ENCODE results near the gene KRTAP9-2. TPM values are rescaled to one million over a fixed set of nuclear protein-coding genes. Genes with fewer than 3 reads are reported as not detected.
"Not testable (repeated sequence)": the region's sequence is repeated elsewhere in the genome, so short reads cannot be mapped to it uniquely, and the experiment has no call there.

The KRTAP9-2 gene
- total RNA-seq, 1 donor from 2014 or later: not detected

DNA sequence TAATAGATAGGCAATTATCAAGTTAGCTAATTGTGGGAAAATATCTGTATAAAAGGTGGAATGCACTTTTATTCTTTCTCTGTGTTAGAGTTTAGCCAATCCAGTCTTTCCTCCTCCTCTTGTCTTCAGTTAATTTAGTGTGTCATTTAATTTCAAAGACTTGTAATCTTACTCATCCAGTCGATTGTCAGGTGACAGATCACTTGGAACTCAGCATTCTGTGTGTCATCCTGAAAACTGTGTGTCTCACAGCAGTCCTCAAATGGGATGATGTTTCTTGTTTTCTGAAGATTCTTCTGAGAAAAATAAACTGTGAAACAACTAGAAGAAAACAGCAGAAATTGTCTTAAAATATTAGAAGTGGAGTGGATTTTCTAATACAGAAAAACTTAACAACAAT is 41.4 kb upstream of the KRTAP9-2 start:
- Mint-ChIP-seq H3K4me1 (peaks cover 2% of the 10 kb centered on the region), H3K27ac (no peak overlapping the region), H3K36me3 (no peaks in the 10 kb centered on the region), H3K4me3 (no peak overlapping the region), H3K27me3 (ENCODE audit: low read depth) (peaks cover 5% of the 10 kb centered on the region), H3K9me3 (peaks cover 4% of the 10 kb centered on the region)
- TF ChIP-seq, protein P1, sequence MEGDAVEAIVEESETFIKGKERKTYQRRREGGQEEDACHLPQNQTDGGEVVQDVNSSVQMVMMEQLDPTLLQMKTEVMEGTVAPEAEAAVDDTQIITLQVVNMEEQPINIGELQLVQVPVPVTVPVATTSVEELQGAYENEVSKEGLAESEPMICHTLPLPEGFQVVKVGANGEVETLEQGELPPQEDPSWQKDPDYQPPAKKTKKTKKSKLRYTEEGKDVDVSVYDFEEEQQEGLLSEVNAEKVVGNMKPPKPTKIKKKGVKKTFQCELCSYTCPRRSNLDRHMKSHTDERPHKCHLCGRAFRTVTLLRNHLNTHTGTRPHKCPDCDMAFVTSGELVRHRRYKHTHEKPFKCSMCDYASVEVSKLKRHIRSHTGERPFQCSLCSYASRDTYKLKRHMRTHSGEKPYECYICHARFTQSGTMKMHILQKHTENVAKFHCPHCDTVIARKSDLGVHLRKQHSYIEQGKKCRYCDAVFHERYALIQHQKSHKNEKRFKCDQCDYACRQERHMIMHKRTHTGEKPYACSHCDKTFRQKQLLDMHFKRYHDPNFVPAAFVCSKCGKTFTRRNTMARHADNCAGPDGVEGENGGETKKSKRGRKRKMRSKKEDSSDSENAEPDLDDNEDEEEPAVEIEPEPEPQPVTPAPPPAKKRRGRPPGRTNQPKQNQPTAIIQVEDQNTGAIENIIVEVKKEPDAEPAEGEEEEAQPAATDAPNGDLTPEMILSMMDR (IDR thresholded peaks at IDR 0.05; ENCODE audit: unreplicated experiment): no peak
- no peak for DNase-seq (ENCODE audit: low spot score in 2 of 2, unreplicated experiment in 2 of 2)

DNA sequence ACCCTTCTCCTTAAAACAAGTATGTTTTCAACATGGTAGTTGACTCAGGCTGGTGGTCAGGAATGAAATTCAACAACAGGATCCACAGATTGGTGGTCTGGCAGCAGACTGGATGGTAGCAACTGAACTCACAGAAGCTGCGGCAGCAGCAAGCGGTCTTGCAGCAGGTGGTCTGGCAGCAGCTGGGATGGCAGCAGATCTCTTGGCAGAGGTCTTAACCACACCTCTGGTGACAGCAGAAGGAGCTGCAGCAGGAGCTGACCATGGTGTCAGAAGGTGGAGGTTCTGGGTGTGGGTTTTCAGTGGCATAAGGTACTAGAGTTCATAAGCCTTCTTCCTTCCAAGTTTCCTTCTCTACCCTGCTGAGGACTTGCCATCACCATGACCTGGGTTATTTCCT is 39.6 kb upstream of the KRTAP9-2 start:
- H3K4me3 Mint-ChIP-seq: no peak overlapping the region
- no peaks in the 10 kb centered on the region for H3K36me3 Mint-ChIP-seq
- no peak for DNase-seq (ENCODE audit: low spot score in 2 of 2, unreplicated experiment in 2 of 2)
- peaks cover 4% of the 10 kb centered on the region for H3K9me3 Mint-ChIP-seq
- TF ChIP-seq, protein P1 (IDR thresholded peaks at IDR 0.05; ENCODE audit: unreplicated experiment): no peak
- peaks cover 2% of the 10 kb centered on the region for H3K4me1 Mint-ChIP-seq
- no peak overlapping the region for H3K27ac Mint-ChIP-seq
- peaks cover 12% of the 10 kb centered on the region for H3K27me3 Mint-ChIP-seq (ENCODE audit: low read depth)

DNA sequence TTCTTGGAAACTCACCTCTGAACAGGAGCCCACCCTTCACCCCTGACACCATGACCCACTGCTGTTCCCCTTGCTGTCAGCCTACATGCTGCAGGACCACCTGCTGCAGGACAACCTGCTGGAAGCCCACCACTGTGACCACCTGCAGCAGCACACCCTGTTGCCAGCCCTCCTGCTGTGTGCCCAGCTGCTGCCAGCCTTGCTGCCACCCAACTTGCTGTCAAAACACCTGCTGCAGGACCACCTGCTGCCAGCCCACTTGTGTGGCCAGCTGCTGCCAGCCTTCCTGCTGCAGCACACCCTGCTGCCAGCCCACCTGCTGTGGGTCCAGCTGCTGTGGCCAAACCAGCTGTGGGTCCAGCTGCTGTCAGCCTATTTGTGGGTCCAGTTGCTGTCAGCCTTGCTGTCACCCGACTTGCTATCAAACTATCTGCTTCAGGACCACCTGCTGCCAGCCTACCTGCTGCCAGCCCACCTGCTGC is 36.6 kb upstream of the KRTAP9-2 start, which contains the start of gene KRTAP9-1:
TSS of gene KRTAP9-1 (plus strand) at position 51 of the 482 bp plus-strand sequence. CDS start at position 51, 0 bp downstream.
- not testable (repeated sequence) for H3K27ac Mint-ChIP-seq; DNase-seq (ENCODE audit: low spot score in 2 of 2, unreplicated experiment in 2 of 2); H3K4me3 Mint-ChIP-seq; H3K4me1 Mint-ChIP-seq; H3K36me3 Mint-ChIP-seq
- peaks cover 11% of the 10 kb centered on the region for H3K9me3 Mint-ChIP-seq
- peaks cover 10% of the 10 kb centered on the region for H3K27me3 Mint-ChIP-seq (ENCODE audit: low read depth)

DNA sequence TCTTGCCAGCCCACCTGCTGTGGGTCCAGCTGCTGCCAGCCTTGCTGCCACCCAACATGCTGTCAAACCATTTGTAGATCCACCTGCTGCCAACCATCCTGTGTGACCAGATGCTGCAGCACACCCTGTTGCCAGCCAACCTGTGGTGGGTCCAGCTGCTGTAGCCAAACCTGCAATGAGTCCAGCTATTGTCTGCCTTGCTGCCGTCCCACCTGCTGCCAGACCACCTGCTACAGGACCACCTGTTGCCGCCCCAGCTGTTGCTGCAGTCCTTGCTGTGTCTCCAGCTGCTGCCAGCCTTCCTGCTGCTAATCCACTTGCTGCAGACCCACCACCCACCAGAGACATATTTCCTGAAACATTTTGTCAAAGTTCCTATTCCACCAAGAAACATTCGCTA is 36.1 kb upstream of the KRTAP9-2 start:
- Mint-ChIP-seq H3K4me1 (no peaks in the 10 kb centered on the region), H3K4me3 (no peak overlapping the region), H3K9me3 (peaks cover 11% of the 10 kb centered on the region), H3K27ac (no peak overlapping the region), H3K27me3 (ENCODE audit: low read depth) (peaks cover 10% of the 10 kb centered on the region), H3K36me3 (no peaks in the 10 kb centered on the region)
- DNase-seq (ENCODE audit: low spot score in 2 of 2, unreplicated experiment in 2 of 2): no peak
- TF ChIP-seq, protein P1 (IDR thresholded peaks at IDR 0.05; ENCODE audit: unreplicated experiment): no peak

- Mint-ChIP-seq H3K9me3 (peaks cover 19% of the 10 kb centered on the region), H3K27ac (no peak overlapping the region), H3K4me1 (no peaks in the 10 kb centered on the region), H3K4me3 (no peak overlapping the region), H3K27me3 (ENCODE audit: low read depth) (peaks cover 2% of the 10 kb centered on the region), H3K36me3 (peaks cover 4% of the 10 kb centered on the region)
- TF ChIP-seq, protein P1 (IDR thresholded peaks at IDR 0.05; ENCODE audit: unreplicated experiment): no peak
- DNase-seq (ENCODE audit: low spot score in 2 of 2, unreplicated experiment in 2 of 2): no peak
These were observed 30.4 kb upstream of the KRTAP9-2 start for GRCh38 chr17:41196068-41196467.

DNA sequence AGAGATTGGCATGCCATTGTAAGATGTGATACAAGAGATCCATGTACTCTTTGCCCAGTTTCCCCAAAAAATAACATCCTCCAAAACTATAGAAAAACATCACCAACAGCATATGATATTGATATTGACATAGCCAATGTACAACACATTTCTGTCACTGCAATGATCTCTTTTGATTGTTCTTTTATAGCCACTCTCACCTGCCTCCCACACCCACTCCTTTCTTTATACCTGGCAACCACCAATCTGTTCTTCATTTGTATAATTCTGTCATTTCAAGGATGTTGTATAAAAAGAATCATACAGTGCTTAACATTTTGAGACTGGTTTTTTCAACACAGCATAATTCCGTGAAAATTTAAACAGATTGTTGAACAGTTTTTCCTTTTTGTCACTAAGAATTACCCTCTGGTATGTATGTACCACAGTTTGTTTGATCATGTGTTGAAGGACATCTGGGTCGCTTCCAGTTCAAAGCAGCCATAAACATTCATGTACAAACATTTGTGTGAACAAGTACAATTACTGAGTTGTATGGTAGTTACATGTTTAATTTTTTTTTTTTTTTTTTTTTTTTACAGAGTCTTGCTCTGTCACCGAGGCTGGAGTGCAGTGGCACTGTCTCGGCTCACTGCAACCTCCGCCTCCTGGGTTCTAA is 26.9 kb upstream of the KRTAP9-2 start:
- DNase-seq (ENCODE audit: low spot score in 2 of 2, unreplicated experiment in 2 of 2): no peak
- Mint-ChIP-seq H3K4me3 (no peak overlapping the region), H3K27me3 (ENCODE audit: low read depth) (peaks cover 2% of the 10 kb centered on the region), H3K9me3 (peaks cover 11% of the 10 kb centered on the region), H3K27ac (no peak overlapping the region), H3K4me1 (no peaks in the 10 kb centered on the region), H3K36me3 (peaks cover 4% of the 10 kb centered on the region)
- TF ChIP-seq, protein P1 (IDR thresholded peaks at IDR 0.05; ENCODE audit: unreplicated experiment): no peak
